NCI-H146 (cell line): Measurements from ENCODE around the gene TMEM8B.
"Not testable (repeated sequence)": the region's sequence is repeated elsewhere in the genome, so short reads cannot be mapped to it uniquely, and the experiment has no call there.

Source experiments
- DNase-seq: peaks from one replicate; lab custom pipeline; 2025; lab: John Stamatoyannopoulos, UW

Gene TMEM8B

GRCh38 chr9:35907711-35908503, 78.9 kb downstream of the TMEM8B start:
- DNase-seq = no peak

GRCh38 chr9:35908504-35909125, 79.6 kb downstream of the TMEM8B start:
- no peak for DNase-seq

- no peak for DNase-seq
These were observed 80.2 kb downstream of the TMEM8B start, which contains the start of gene SPAAR for GRCh38 chr9:35909274-35909673. TSS of gene SPAAR (plus strand) at chr9:35909490. CDS start at chr9:35910464, 974 bp downstream.

GRCh38 chr9:35909687-35910612, 80.9 kb downstream of the TMEM8B start:
- DNase-seq = no peak

- DNase-seq = peak; percentile 32
These were observed 81.8 kb downstream of the TMEM8B start for GRCh38 chr9:35910613-35911359.

- DNase-seq = no peak
These were observed 82.7 kb downstream of the TMEM8B start for GRCh38 chr9:35911690-35912089.

- no peak for DNase-seq
These were observed 83.9 kb downstream of the TMEM8B start for GRCh38 chr9:35912791-35913400.

- DNase-seq = not testable (repeated sequence)
These were observed 84.4 kb downstream of the TMEM8B start for GRCh38 chr9:35913429-35913828.

GRCh38 chr9:35914301-35914807, 85.3 kb downstream of the TMEM8B start:
- no peak for DNase-seq
